HL-60/S4 treated with phorbol 12-myristate 13-acetate at 8.2 ng/mL for 4 days and 3 days (cell line): ENCODE results near the gene STX18.
"Not testable (repeated sequence)": the region's sequence is repeated elsewhere in the genome, so short reads cannot be mapped to it uniquely, and the experiment has no call there.

Experiments
- in situ Hi-C: fragments of 300-500 bp; cut with MboI; formaldehyde crosslinking; loops from 2 replicates; pipeline ENCODE4 v1.15.0; 2022; ENCODE audit warnings: low sequenced_read_pairs

The STX18 gene

DNA sequence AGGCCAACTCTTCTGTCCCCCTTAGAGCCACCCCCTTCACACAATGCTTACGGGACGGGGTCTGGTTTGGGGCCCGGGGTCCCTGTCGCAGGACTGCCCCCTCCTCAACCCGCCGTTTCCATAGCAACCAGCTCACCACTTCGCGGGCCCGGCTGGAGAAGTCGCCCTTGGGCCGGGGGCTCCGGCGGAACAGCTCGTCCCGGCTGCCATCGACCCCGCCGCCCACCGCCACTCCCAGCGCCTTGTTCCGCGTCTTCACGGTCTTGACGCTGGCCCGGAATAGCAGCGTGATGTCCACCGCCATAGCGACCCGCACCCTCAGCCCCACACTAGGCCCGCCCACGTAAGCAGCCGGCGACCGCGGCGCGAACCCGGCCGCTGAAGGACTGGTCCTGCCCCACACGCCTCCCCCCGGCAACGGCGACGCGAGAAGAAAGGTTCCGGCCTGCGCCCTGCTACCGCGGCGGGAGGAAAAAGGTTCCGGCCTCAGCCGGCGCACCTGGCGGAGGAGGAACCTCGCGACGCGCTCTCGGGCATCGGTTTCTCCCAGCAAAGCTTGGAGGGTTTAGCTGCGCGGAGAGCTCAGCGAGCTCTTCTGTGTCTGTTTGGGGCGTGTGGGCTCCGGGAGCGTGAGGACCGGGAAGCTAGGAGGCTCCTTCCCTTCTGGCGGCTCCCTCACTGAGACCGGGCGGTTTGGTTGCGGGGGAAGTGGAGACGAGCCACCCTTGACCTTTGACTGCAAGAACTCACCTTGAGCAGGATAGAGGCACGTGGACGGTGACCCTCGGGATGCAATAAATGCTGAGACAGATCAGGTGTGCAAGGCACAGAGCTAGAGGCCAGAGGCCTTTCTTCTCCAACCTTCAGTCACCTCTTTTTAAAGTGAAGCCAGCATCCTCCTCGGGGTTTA, at the start of gene STX18:
TSS of gene STX18 (minus strand) at position 388 of the 910 bp plus-strand sequence. CDS start at position 304, 84 bp downstream.
- in situ Hi-C loops: no loop called here

- in situ Hi-C loops: no loop called here
These were observed 49.2 kb upstream of the STX18 start for GRCh38 chr4:4591071-4591470.

DNA sequence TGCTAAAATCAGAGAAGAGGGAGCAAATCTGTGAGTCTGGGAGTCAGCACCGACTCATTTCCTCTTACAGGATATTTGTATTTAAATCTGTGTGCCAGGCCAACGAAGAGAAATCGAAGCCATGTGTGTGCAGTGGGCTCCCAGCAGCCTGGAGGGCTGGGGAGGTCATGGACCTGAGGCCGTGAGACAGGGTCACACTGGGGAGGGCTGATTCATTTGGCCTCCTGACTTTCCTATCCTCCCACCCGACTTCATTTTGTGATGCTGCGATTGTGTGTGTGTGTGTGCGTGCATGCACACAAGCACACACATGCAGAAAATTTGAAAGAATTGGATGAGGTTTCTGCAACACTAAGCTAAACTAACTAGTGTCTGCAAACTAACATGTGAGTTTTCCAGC, 48.7 kb upstream of the STX18 start:
- in situ Hi-C loops: no loop called here

DNA sequence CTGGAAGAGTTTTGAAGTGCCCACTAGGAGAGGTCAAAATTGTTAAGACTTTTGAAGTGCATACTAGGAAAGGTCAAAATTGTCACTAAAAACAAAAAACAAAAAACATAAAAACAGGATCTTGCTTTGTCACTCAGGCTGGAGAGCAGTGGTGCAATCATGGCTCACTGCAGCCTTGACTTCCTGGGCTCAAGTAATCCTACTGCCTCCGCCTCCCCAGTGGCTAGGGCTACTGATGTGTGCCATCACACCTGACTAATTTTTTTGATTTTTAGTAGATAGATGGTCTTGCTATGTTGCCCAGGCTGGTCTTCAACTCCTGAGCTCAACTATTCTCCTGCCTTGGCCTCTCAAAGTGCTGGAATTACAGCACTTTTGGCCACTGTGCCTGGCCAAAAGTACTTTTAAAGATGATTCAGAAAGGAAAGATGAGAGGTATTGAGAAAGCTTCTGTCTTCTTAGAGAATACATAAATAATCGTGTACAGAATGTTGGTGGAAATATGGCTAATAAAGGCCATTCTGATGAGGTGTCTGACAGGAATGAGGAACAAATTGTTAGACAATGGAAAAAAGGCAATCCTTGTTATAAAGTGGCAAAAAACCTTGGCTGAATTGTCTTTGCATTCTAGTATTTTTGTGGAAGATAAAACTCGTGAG, 43.3 kb upstream of the STX18 start:
- in situ Hi-C loops: no loop called here

GRCh38 chr4:4583606-4584005, 41.8 kb upstream of the STX18 start:
- in situ Hi-C loops: no loop called here

- in situ Hi-C loops: no loop called here
These were observed 40.8 kb upstream of the STX18 start for GRCh38 chr4:4582653-4583052.

DNA sequence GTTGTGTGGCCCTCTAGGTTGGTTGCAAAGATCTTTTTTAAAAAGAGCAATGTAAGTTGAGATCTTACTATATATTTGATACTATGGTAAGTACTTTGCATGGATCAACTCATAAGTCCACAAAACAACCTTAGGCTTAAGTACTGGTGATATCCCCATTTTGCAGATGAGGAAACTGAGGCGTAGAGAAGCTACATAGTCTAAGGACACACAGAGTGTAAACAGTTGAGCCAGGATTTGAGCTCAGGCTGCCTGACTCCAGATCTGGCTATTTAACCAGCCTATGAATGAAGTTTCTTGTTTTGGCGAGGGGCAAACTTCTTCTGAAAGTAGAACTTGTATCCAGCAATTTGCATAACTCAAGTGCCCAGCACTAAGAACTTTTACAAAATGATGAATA, 38.6 kb upstream of the STX18 start:
- in situ Hi-C loops: no loop called here

DNA sequence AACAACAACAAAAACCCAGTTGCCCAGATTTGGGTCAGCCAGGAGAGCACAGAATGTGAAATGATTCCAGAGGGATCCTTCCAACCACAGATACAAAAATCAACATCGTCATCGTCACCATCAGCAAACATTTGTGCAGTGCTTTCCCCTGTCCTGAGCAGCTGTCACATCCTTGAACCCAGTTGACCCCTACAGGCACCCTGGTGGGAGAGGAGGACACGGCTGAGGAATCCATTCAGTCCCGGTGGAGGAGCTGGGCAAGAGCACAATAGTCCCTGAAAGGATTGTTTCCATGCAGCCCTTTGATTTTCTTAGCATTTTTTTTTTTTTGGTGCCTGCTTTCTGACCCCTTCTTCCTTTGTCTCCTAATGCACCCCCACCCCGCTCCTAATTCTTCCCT, 37.1 kb upstream of the STX18 start:
- in situ Hi-C loops: no loop called here

- in situ Hi-C loops: no loop called here
These were observed 35.6 kb upstream of the STX18 start for GRCh38 chr4:4577359-4577875.

DNA sequence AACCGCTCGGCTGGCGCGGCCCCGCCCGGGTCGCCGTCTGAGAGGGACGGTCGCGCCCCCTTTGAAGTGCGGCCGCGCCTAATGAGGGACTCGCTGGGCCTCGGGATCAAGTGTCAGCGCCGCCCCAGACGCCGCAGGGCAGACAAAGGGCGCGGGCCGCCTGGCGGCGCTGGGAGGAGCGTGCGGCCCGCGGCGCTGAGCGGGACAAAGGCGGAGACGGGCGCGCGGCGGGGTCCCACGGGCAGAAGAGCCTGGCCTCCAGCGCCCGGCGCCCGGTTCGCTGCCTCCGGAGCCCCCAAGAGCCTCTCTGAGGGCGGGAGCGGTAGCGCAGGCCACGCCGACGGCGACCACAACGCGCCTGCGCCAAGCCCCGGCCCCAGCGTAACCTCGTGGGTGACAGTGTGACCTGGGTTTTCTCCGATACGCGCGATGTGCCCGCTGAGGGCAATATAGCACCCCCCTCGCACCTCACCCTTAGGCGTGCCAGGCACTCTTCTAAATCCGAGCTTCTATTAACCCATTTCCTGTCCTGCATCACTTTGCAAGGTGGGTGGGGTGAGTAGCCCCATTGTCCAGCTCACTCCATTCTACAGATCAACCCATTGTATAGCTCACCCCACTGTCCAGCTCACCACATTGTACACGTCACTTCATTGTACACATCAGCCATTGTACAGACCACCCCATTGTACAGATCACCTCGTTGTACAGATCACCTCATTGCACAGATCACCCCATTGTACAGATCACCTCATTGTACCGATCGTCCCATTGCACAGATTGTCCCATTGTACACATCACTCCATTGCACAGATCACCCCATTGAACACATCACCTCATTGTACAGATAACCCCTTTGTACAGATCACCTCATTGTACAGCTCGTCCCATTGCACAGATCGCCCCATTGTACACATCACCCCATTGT, 33.7 kb upstream of the STX18 start:
- in situ Hi-C loops: no loop called here

DNA sequence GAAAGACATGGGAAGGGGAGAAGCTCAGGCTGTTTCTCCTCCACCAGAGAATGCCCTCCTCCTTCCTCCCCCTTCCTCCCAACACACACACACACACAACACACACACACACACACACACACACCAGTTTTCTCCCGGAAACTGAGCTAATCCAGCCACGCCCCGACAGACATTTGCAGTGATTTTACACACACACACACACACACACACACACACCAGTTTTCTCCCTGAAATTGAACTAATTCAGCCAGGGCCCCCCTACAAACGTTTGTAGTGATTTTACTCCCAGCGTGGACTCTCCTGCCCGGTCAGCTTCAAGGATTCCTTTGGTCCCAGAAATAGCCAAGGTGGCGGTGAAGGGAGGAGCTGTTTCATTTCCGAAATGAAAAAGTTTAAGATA, 32.9 kb upstream of the STX18 start:
- in situ Hi-C loops: no loop called here

- in situ Hi-C loops: no loop called here
These were observed 32.2 kb upstream of the STX18 start for GRCh38 chr4:4574052-4574451.

GRCh38 chr4:4572821-4573220, 31.0 kb upstream of the STX18 start:
- in situ Hi-C loops: no loop called here

- in situ Hi-C loops: not testable (repeated sequence)
These were observed 28.0 kb upstream of the STX18 start for GRCh38 chr4:4569861-4570260.

- in situ Hi-C loops: no loop called here
These were observed 27.1 kb upstream of the STX18 start for GRCh38 chr4:4568806-4569427.

DNA sequence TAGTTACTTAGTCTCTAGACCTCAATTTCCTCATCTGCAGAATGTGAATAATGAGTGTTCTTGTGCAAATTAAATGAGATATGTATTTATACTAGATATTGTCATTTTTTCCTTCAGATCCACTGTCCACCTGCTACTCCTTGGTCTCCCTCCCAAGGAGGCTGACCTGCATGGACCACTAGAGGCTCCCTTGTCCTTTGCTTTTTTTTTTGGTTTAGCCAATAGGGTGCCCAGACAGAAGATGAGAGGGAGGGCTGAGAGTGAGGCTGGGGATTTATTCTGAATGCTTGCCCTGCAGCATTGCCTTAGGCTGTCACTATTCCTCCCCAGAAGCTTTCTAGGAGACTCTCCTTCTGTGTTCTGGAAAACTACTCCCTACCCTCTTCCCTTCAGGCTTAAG, 24.5 kb upstream of the STX18 start:
- in situ Hi-C loops: not testable (repeated sequence)

DNA sequence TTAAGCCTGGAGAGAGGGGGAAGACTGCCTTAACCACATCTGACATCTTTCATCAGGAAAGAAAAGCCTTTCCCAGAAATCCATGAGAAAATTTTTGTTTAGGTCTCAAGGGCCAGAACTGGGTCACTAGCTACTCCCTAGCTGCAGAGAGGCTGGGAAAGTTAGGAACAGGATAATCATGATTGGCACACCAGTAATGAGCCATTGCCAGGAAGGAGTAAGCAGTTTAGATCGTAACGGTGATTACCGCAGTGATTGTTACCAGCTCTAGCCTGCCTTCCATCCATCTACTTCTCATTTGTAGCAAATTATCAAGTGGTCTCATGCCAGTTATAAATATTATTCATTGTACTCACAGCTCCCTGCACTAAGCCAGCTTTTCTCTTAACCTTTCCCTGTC, 22.7 kb upstream of the STX18 start:
- in situ Hi-C loops: no loop called here

DNA sequence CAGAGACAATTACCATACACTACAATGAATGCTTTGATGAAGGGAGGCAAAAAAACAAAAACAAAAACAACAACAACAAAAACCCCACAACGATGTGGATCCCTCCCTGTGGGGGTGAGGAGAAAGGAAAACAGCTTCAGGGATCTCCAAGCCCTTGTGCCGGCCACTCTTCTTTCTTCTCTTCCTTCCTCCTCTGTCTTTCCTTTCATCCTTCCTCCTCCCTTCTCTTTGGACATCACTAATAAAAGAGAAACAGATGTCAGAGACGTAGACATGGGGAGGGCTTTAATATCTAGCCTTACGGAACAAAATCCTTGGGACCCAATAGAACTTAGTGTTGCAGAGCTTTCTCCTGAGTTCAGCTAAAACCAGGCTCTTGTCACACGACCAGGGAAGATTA, 18.8 kb upstream of the STX18 start:
- in situ Hi-C loops: no loop called here

DNA sequence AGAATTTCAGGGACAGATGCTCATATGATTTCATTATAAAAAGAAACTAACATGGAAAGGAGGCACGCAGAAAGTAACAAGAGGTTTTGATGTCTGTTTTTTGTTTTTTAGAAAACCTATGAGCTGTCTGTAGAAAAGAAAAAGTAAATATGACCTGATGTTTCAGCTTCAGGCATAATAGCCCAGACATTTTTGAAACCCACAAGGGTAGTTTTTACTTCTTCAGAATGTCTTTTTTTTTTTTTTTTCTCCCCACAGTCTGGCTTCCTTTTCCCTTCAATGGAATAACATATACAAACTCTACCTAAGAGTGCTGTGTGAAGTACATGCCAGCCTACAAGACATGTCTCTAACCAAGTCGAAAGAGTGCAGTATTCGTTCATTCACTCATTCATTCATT, 18.3 kb upstream of the STX18 start:
- in situ Hi-C loops: no loop called here

- in situ Hi-C loops: no loop called here
These were observed 17.7 kb upstream of the STX18 start for GRCh38 chr4:4559596-4559995.

DNA sequence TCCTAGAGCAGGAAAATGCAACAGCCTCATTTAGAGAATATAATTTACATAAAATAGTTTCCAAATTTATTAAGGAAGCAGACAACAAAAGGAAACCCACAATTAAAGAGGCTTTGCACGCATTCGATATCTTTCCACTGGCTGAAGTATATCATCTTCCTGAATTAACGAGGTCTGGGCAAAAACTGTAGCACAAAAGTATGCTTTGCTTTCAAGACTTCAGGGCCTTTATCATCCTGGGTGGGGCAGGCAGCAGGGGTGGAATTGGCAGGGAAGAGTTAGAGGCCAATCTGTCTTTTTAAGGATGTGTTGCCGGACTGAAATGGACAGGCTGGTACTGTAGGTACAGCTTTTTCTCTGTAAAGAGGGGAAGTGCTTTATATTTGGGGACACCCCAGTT, 17.0 kb upstream of the STX18 start:
- in situ Hi-C loops: no loop called here
